Naive thymus-derived CD4-positive, alpha-beta T cell (primary cell): ENCODE results near the gene NUDT3. TPM values are rescaled to one million over a fixed set of nuclear protein-coding genes. Genes with fewer than 3 reads are reported as not detected.
"Not testable (repeated sequence)": the region's sequence is repeated elsewhere in the genome, so short reads cannot be mapped to it uniquely, and the experiment has no call there.

ENCODE experiments used
- ATAC-seq: fragments of 150-1000 bp; cut with Tn5 transposase; 2 replicates; pipeline ENCODE4 v1.10.0; 2021; ENCODE audit warnings: mild to moderate bottlenecking, moderate library complexity
- CTCF ChIA-PET: fragments of 350-600 bp; sonication (Branson Sonifier 250); formaldehyde crosslinking; loops from one replicate; lab custom pipeline; 2021; ENCODE audit warnings: antibody characterized with exemption; lab: Charles Lee
- POLR2A ChIA-PET: fragments of 350-600 bp; sonication (Branson Sonifier 250); formaldehyde crosslinking; loops from one replicate; lab custom pipeline; 2021; ENCODE audit warnings: antibody characterized with exemption, inconsistent platforms; lab: Charles Lee
- DNase-seq, 9 donors: peaks; one replicate each; pipeline versions ENCODE4 v3.0.0 to v3.0.0-alpha.2; 2020 to 2022; ENCODE audit warnings: mixed read lengths in 1 of 9
- H3K27ac ChIP-seq: one replicate; pipeline ENCODE4 v1.7.0; 2013; ENCODE audit warnings: mild to moderate bottlenecking, low read depth, low read length, moderate library complexity
- H3K27me3 ChIP-seq, 2 donors: one replicate each; pipeline ENCODE4 v1.7.0; 2013; ENCODE audit warnings: low read length in 2 of 2, mild to moderate bottlenecking in 2 of 2, moderate library complexity in 2 of 2; ENCODE audit not compliant: control insufficient read depth in 2 of 2, insufficient read depth in 2 of 2
- H3K36me3 ChIP-seq, 3 experiments: 1 replicate in 2 of 3; 2 replicates in 1 of 3; pipeline ENCODE4 v1.7.0; 2013; ENCODE audit warnings: low read length in 3 of 3, mild to moderate bottlenecking in 3 of 3, moderate library complexity in 1 of 3; ENCODE audit not compliant: insufficient read depth in 3 of 3, control insufficient read depth in 2 of 3
- H3K4me1 ChIP-seq, 2 donors: one replicate each; pipeline ENCODE4 v1.7.0; 2013; ENCODE audit warnings: low read length in 2 of 2, mild to moderate bottlenecking in 2 of 2, moderate library complexity in 1 of 2; ENCODE audit not compliant: control insufficient read depth in 2 of 2, insufficient read depth in 2 of 2
- H3K4me3 ChIP-seq: 2 replicates; pipeline ENCODE4 v1.7.0; 2013; ENCODE audit warnings: mild to moderate bottlenecking, low read length
- H3K9me3 ChIP-seq, 3 experiments: 1 replicate in 2 of 3; 2 replicates in 1 of 3; pipeline ENCODE4 v1.7.0; 2013; ENCODE audit warnings: low read length in 3 of 3; ENCODE audit not compliant: control insufficient read depth in 2 of 3
- H3K27ac Mint-ChIP-seq, 9 donors: one replicate each; pipeline ENCODE4 v1.8.0; 2020 to 2022; ENCODE audit warnings: mixed read lengths in 9 of 9, mild to moderate bottlenecking in 8 of 9, moderate library complexity in 5 of 9, inconsistent platforms in 2 of 9
- H3K27me3 Mint-ChIP-seq, 5 donors: one replicate each; pipeline ENCODE4 v1.8.0; 2021 to 2022; ENCODE audit warnings: mixed read lengths in 5 of 5, mild to moderate bottlenecking in 1 of 5
- H3K36me3 Mint-ChIP-seq, 5 donors: one replicate each; pipeline ENCODE4 v1.8.0; 2020 to 2022; ENCODE audit warnings: mixed read lengths in 5 of 5, mild to moderate bottlenecking in 3 of 5, inconsistent platforms in 1 of 5
- H3K4me1 Mint-ChIP-seq, 7 donors: one replicate each; pipeline ENCODE4 v1.8.0; 2020 to 2022; ENCODE audit warnings: mixed read lengths in 7 of 7, mild to moderate bottlenecking in 3 of 7, inconsistent platforms in 1 of 7
- H3K4me3 Mint-ChIP-seq, 10 donors: one replicate each; pipeline ENCODE4 v1.8.0; 2020 to 2022; ENCODE audit warnings: mild to moderate bottlenecking in 10 of 10, mixed read lengths in 10 of 10, moderate library complexity in 6 of 10, inconsistent platforms in 2 of 10
- H3K9me3 Mint-ChIP-seq, 11 donors: one replicate each; pipeline ENCODE4 v1.8.0; 2020 to 2022; ENCODE audit warnings: mixed read lengths in 11 of 11, mild to moderate bottlenecking in 4 of 11, inconsistent platforms in 1 of 11, moderate library complexity in 1 of 11
- intact Hi-C, 2 donors: fragments of 100-400 bp; cut with micrococcal nuclease; formaldehyde crosslinking; loops; one replicate each; pipeline ENCODE4 v1.15.1; 2023
- polyA plus RNA-seq, 2 donors: library from polyadenylated mRNA; unstranded; fragments of 300-500 nt; fragmentation: Illumina TruSeq; gene quantifications; one replicate each; pipeline ENCODE4 v1.2.3, GENCODE V29; 2021
- total RNA-seq, 6 experiments: library from RNA in 5 of 6; stranded (reverse) in 5 of 6; gene quantifications; 1 replicate in 5 of 6; 2 replicates in 1 of 6; pipeline ENCODE4 v1.2.3 and lab custom pipeline; 2021 to 2026

Gene NUDT3
- total and polyA plus RNA-seq, 7 experiments from 2014 or later, result 10.4 to 29.7 (median 23.4) TPM

DNA sequence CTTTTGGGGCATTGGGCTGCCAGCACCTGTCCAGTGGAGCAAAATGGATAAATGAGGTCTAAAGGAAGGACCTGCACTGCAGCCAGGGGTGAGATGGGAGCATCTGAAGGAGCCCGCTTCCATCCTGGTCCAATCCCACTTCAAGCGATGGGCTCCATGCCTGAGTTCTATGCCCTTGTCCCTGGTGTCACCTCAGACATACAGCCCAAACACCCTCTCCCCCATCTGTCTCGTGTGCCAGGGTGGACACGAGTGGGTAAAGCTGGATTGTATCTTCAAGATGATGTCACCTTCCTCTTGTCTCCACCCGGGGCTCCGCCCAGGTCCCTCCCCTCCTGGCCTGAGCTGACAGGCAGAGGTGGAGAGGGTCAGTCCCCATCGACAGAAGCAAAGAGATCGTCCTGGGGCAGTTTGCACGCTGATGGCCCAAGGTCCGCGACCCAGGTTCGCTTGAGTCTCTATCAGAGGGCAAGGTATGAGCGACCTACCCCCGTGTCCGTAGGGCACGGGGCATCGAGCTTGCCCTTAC lies 144.2 kb downstream of the NUDT3 start:
- peak overlapping the region; percentile 85 to 97 (median 95) for H3K27ac Mint-ChIP-seq

DNA sequence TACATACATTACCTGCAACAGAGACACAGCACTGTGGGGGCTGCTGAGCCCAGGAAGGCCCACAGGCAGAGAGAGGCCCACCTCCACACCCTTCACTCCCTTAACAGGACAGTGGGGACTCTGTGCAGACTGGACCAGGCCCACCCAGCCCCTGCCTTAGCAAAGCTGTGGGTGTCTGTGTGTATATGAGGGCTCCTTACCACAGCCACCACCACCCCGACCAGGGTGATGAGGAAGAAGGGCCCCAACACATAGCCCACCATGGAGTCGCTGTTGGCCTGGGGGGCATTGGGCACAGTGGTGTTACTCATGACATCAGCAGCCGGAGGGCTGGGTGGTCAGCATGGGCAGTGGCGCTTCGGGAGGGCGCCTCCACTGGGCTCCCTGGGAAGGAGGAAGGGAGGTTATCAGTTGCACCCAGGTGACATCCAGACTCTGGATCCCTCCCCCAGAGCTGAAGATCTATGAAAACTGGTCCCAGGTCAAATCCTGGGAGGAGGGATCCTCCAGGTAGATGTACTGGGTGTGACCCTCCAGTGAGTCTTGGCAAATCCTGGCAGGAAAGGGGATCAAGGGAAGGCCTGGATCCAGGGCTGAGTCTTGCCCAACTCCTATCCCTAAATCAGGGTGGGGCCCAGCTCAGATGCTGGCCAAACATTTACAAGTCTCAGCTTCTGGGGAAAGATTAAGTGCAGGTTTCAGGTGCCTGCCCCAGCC lies 144.8 kb downstream of the NUDT3 start:
- Mint-ChIP-seq H3K36me3 (peaks cover 0 to 10% (median 0%) of the 10 kb centered on the region in 5 donors), H3K27ac (peak overlapping the region; percentile 85 to 97 (median 95)), H3K4me3 (peak overlapping the region; percentile 85 to 98 (median 94)), H3K4me1 (peaks cover 13 to 51% (median 36%) of the 10 kb centered on the region in 7 donors), H3K27me3 (peaks cover 0 to 4% (median 0%) of the 10 kb centered on the region in 5 donors), H3K9me3 (peaks cover 0 to 3% (median 0%) of the 10 kb centered on the region in 11 donors)
- peaks cover 13 to 20% of the 10 kb centered on the region in 2 donors for H3K4me1 ChIP-seq
- intact Hi-C loops, result loop anchor here (1.0 to 5.0 kb wide), 4 partner anchors 51 to 895 kb away; partner anchors contain the start of genes NUDT3 (in 2 of the 2) and TCP11 (in 1 of the 2)
- H3K36me3 ChIP-seq, result peaks cover 0 to 26% (median 3%) of the 10 kb centered on the region in 3 experiments
- H3K4me3 ChIP-seq, result no peak overlapping the region
- H3K27ac ChIP-seq, result peak overlapping the region; percentile 83
- H3K9me3 ChIP-seq, result no peaks in the 10 kb centered on the region
- no peaks in the 10 kb centered on the region for H3K27me3 ChIP-seq
- CTCF ChIA-PET, result interaction anchor here (0.6 to 5.4 kb wide), 4 partner anchors 11 to 244 kb away, joined by 4 to 64 read pairs (median 14); partner anchors contain the start of gene HMGA1
- no peak for ATAC-seq
- no peak for DNase-seq
- POLR2A ChIA-PET, result interaction anchor here (0.7 to 4.7 kb wide), 7 partner anchors 7 to 361 kb away, joined by 3 to 44 read pairs (median 20); partner anchors contain the start of genes HMGA1 and RPS10

More for the DNA sequence above, 144.2 kb downstream of the NUDT3 start:
- Mint-ChIP-seq H3K4me1 (peaks cover 13 to 47% (median 30%) of the 10 kb centered on the region in 7 donors), H3K9me3 (peaks cover 0 to 3% (median 0%) of the 10 kb centered on the region in 11 donors), H3K36me3 (peaks cover 0 to 6% (median 0%) of the 10 kb centered on the region in 5 donors), H3K27me3 (peaks cover 0 to 8% (median 0%) of the 10 kb centered on the region in 5 donors), H3K4me3 (peak overlapping the region; percentile 85 to 98 (median 94))
- peaks cover 13 to 18% of the 10 kb centered on the region in 2 donors for H3K4me1 ChIP-seq
- DNase-seq, result peak in 4 of 9 donors; percentile 20 to 61 (median 41)
- H3K27ac ChIP-seq, result peak overlapping the region; percentile 83
- peak; percentile 26 for ATAC-seq
- ChIA-PET POLR2A (interaction anchor here (0.7 to 4.7 kb wide), 11 partner anchors 8 to 361 kb away, joined by 3 to 44 read pairs (median 11); partner anchors contain the start of genes HMGA1, NUDT3 and RPS10), CTCF (interaction anchor here (0.6 to 5.4 kb wide), 6 partner anchors 12 to 361 kb away, joined by 4 to 64 read pairs (median 8); partner anchors contain the start of gene HMGA1)
- peaks cover 0 to 20% (median 3%) of the 10 kb centered on the region in 3 experiments for H3K36me3 ChIP-seq
- no peaks in the 10 kb centered on the region for H3K9me3 ChIP-seq
- no peaks in the 10 kb centered on the region for H3K27me3 ChIP-seq
- intact Hi-C loops, result loop anchor here (1.0 to 5.0 kb wide), 4 partner anchors 52 to 894 kb away; partner anchors contain the start of genes NUDT3 (in 2 of the 2) and TCP11 (in 1 of the 2)
- peak overlapping the region; percentile 61 for H3K4me3 ChIP-seq

DNA sequence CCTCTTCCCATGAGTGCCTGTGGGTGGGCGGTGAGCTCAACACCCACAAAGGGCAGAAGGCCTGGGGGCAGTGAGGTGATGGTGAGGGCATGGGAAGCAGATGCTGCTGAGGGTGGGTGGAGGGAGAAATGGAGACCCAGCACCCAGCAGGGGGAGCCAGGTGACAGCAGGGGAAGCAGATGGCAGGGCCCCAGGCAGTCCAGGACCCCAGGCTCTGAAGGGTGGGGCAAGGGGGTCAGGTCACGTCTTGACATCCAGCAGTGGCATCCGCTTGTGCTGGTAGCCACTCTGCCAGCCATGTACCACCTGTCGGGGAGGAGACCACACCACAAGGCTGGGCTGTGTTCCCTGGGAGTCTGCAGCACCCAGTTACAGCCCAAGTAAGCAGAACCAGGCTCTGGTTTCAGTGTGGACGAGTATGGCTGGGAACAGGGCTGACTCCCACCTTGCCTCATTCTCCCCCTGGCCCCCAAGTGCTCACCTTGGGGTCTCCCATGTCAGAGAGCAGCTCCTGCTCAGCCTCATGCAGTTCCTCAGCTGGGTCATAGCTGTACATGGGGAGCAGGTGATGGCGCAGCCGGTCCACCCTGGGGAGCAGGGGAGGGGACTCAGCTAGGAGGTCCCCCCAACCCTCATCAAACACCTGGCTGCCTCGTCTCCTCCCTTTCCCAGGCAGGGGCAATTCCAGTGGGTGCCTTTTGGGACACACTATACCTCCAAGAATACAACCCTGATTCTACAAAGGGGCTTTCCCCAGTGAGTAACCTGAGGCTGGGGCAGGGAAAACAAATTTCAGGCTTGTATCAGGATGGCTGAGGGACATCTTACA lies 145.7 kb downstream of the NUDT3 start:
- peak overlapping the region; percentile 83 for H3K27ac ChIP-seq
- H3K27ac Mint-ChIP-seq, result peak overlapping the region in 8 of 9 donors; percentile 32 to 93 (median 86)
- H3K4me1 ChIP-seq, result peaks cover 13 to 20% of the 10 kb centered on the region in 2 donors

DNA sequence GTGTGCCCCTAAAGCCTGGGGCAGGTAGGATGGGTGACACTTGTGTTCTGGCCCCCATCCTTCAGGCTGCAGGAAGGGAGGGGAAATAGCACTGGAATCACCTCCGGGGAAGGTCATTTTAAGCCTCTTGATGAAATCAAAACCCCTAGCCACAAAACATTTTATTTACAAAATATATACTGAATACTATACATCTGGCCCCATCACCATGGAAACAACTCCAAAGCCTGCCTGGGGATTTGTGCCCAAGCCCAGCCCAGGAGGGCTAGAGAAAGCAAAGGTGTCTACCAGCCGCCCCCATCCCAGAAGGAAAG lies 146.3 kb downstream of the NUDT3 start:
- Mint-ChIP-seq H3K4me1 (peaks cover 17 to 65% (median 45%) of the 10 kb centered on the region in 7 donors), H3K4me3 (peak overlapping the region in 2 of 10 donors; percentile 28 to 61), H3K27ac (peak overlapping the region in 4 of 9 donors; percentile 24 to 87 (median 54)), H3K27me3 (no peaks in the 10 kb centered on the region), H3K9me3 (no peaks in the 10 kb centered on the region), H3K36me3 (peaks cover 0 to 13% (median 0%) of the 10 kb centered on the region in 5 donors)
- no peak for DNase-seq
- no peaks in the 10 kb centered on the region for H3K27me3 ChIP-seq
- H3K4me1 ChIP-seq, result peaks cover 13 to 20% of the 10 kb centered on the region in 2 donors
- ChIA-PET CTCF (interaction anchor here (5.4 kb wide), 1 partner anchor 50 kb away, joined by 24 read pairs; no protein-coding TSS in a partner anchor), POLR2A (interaction anchor here (0.7 to 4.7 kb wide), 3 partner anchors 9 to 168 kb away, joined by 3 to 44 read pairs (median 3); partner anchors contain the start of gene HMGA1)
- no peaks in the 10 kb centered on the region for H3K9me3 ChIP-seq
- H3K27ac ChIP-seq, result peak overlapping the region; percentile 83
- H3K4me3 ChIP-seq, result no peak overlapping the region
- intact Hi-C loops, result loop anchor here (1.0 to 5.0 kb wide), 3 partner anchors 83 to 896 kb away; partner anchors contain the start of gene TCP11 (in 1 of the 2)
- H3K36me3 ChIP-seq, result peaks cover 3 to 41% (median 8%) of the 10 kb centered on the region in 3 experiments
- ATAC-seq, result no peak

More for the DNA sequence above, 145.7 kb downstream of the NUDT3 start:
- H3K9me3 ChIP-seq, result no peaks in the 10 kb centered on the region
- ChIA-PET POLR2A (interaction anchor here (0.7 to 4.7 kb wide), 4 partner anchors 10 to 168 kb away, joined by 3 to 44 read pairs (median 14); partner anchors contain the start of gene HMGA1), CTCF (interaction anchor here (4.4 to 5.4 kb wide), 2 partner anchors 51 to 169 kb away, joined by 24 to 64 read pairs; no protein-coding TSS in a partner anchor)
- H3K9me3 Mint-ChIP-seq, result no peaks in the 10 kb centered on the region
- no peaks in the 10 kb centered on the region for H3K27me3 ChIP-seq
- H3K36me3 ChIP-seq, result peaks cover 3 to 35% (median 7%) of the 10 kb centered on the region in 3 experiments
- intact Hi-C loops, result loop anchor here (1.0 to 5.0 kb wide), 3 partner anchors 83 to 896 kb away; partner anchors contain the start of gene TCP11 (in 1 of the 2)
- no peak for ATAC-seq
- no peak overlapping the region for H3K4me3 ChIP-seq
- H3K36me3 Mint-ChIP-seq, result peaks cover 0 to 10% (median 0%) of the 10 kb centered on the region in 5 donors
- H3K4me3 Mint-ChIP-seq, result peak overlapping the region; percentile 20 to 96 (median 92)
- DNase-seq, result peak in 7 of 9 donors; percentile 21 to 55 (median 33)
- no peaks in the 10 kb centered on the region for H3K27me3 Mint-ChIP-seq
- peaks cover 13 to 60% (median 40%) of the 10 kb centered on the region in 7 donors for H3K4me1 Mint-ChIP-seq

DNA sequence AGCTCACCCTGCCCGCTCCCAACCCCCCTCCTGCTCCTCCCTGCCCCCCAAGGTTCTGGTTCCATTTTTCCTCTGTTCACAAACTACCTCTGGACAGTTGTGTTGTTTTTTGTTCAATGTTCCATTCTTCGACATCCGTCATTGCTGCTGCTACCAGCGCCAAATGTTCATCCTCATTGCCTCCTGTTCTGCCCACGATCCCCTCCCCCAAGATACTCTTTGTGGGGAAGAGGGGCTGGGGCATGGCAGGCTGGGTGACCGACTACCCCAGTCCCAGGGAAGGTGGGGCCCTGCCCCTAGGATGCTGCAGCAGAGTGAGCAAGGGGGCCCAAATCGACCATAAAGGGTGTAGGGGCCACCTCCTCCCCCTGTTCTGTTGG lies 146.7 kb downstream of the NUDT3 start:
- POLR2A ChIA-PET, result interaction anchor here (0.7 to 4.7 kb wide), 3 partner anchors 9 to 169 kb away, joined by 3 to 44 read pairs (median 3); partner anchors contain the start of gene HMGA1

More for the DNA sequence above, 146.7 kb downstream of the NUDT3 start:
- not testable (repeated sequence) for H3K9me3 Mint-ChIP-seq, H3K27me3 Mint-ChIP-seq, H3K4me3 Mint-ChIP-seq, ATAC-seq, H3K27me3 ChIP-seq, H3K4me3 ChIP-seq, DNase-seq, H3K9me3 ChIP-seq
- Mint-ChIP-seq H3K27ac (peak overlapping the region in 5 of 9 donors; percentile 4 to 77 (median 66)), H3K36me3 (peaks cover 0 to 16% (median 0%) of the 10 kb centered on the region in 5 donors), H3K4me1 (peaks cover 19 to 70% (median 48%) of the 10 kb centered on the region in 7 donors)
- intact Hi-C loops, result loop anchor here (1.0 to 5.0 kb wide), 3 partner anchors 82 to 897 kb away; partner anchors contain the start of gene TCP11 (in 1 of the 2)
- Histone ChIP-seq H3K36me3 (peaks cover 3 to 45% (median 8%) of the 10 kb centered on the region in 3 experiments), H3K27ac (peak overlapping the region; percentile 83), H3K4me1 (peaks cover 13 to 20% of the 10 kb centered on the region in 2 donors)
- CTCF ChIA-PET, result interaction anchor here (5.4 kb wide), 1 partner anchor 50 kb away, joined by 24 read pairs; no protein-coding TSS in a partner anchor
